ENCODE results near the gene CSNK2A1. TPM values are rescaled to one million over a fixed set of nuclear protein-coding genes. Genes with fewer than 3 reads are reported as not detected.
"Not testable (repeated sequence)": the region's sequence is repeated elsewhere in the genome, so short reads cannot be mapped to it uniquely, and the experiment has no call there.

Gene CSNK2A1
- total RNA-seq: 100 to 1,000 TPM in 1 of 2 donors, 10 to 100 TPM in 1; 86.4 to 110 TPM
- long read RNA-seq, full-length matches to known transcripts: 56 of 69 reads
- long read RNA-seq, partial matches to known transcripts: 4 of 69 reads
- long read RNA-seq, other reads (novel, unspliced or antisense): 9 of 69 reads

GRCh38 chr20:543369-544152 lies at the start of gene CSNK2A1:
CSNK2A1 (minus strand) TSS chr20:543790; CDS start chr20:508551, 35,239 bp downstream.
- intact Hi-C loops (cut with DNase I): no loop called here
- ATAC-seq (peak; percentile 99), DNase-seq (peak; percentile 95)

GRCh38 chr20:592506-592905 lies 48.9 kb upstream of the CSNK2A1 start:
- intact Hi-C loops (cut with DNase I): no loop called here
- DNase-seq: no peak
- ATAC-seq: no peak

- intact Hi-C loops (cut with DNase I): no loop called here
- ATAC-seq (no peak), DNase-seq (no peak)
These were observed 48.4 kb upstream of the CSNK2A1 start for GRCh38 chr20:591941-592340.

GRCh38 chr20:588932-589672 lies 45.5 kb upstream of the CSNK2A1 start:
- intact Hi-C loops (cut with DNase I): no loop called here
- no peak for ATAC-seq
- no peak for DNase-seq

GRCh38 chr20:588476-588875 lies 44.9 kb upstream of the CSNK2A1 start:
- no peak for ATAC-seq
- DNase-seq: no peak
- intact Hi-C loops (cut with DNase I): no loop called here

DNA sequence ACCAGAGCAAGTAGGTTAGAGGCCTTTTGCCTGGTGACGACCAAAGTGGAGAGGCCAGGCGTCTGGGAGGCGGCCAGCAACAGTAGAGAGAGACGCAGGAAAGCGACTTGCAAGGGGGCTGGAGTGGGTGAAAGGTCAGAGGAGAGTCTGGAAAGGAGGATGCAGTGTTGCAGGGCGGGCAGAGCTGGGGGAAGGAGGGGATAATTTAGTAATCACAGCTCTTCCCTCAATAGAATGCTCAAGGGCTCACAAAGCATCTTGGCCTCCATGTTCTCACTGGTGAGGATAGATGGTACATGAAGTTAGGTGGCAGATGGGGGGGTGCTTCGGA lies 41.3 kb upstream of the CSNK2A1 start:
- intact Hi-C loops (cut with DNase I): no loop called here
- DNase-seq (no peak), ATAC-seq (no peak)

GRCh38 chr20:584161-584970 lies 40.8 kb upstream of the CSNK2A1 start:
- DNase-seq: no peak
- no peak for ATAC-seq
- intact Hi-C loops (cut with DNase I): no loop called here

DNA sequence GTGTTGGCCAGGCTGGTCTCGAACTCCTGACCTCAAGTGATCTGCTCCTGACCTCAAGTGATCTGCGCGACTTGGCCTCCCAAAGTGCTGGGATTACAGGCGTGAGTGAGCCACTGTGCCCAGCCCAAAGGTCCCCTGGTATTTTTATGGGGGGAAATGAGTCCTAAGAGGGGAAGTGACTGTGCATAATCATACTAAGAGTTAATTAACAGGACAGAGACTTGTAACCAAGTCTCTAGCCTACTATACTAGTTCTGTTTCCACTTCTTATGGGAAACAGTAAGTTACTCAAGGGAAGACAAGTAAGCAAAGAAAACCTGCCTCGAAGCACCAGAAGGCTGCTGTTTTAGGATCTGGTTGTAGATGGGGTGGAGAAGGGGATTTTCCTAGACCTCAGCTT lies 38.6 kb upstream of the CSNK2A1 start:
- DNase-seq (no peak), ATAC-seq (no peak)
- intact Hi-C loops (cut with DNase I): no loop called here

DNA sequence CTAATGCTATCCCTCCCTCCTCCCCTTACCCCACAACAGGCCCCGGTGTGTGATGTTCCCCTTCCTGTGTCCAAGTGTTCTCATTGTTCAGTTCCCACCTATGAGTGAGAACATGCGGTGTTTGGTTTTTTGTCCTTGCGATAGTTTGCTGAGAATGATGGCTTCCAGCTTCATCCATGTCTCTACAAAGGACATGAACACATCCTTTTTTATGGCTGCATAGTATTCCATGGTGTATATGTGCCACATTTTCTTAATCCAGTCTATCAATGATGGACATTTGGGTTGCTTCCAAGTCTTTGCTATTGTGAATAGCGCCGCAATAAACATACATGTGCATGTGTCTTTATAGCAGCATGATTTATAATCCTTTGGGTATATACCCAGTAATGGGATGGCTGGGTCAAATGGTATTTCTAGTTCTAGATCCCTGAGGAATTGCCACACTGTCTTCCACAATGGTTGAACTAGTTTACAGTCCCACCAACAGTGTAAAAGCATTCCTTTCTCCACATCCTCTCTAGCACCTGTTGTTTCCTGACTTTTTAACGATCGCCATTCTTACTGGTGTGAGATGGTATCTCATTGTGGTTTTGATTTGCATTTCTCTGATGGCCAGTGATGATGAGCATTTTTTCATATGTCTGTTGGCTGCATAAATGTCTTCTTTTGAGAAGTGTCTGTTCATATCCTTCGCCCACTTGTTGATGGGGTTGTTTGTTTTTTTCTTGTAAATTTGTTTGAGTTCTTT lies 35.5 kb upstream of the CSNK2A1 start:
- intact Hi-C loops (cut with DNase I); ATAC-seq; DNase-seq: not testable (repeated sequence)

DNA sequence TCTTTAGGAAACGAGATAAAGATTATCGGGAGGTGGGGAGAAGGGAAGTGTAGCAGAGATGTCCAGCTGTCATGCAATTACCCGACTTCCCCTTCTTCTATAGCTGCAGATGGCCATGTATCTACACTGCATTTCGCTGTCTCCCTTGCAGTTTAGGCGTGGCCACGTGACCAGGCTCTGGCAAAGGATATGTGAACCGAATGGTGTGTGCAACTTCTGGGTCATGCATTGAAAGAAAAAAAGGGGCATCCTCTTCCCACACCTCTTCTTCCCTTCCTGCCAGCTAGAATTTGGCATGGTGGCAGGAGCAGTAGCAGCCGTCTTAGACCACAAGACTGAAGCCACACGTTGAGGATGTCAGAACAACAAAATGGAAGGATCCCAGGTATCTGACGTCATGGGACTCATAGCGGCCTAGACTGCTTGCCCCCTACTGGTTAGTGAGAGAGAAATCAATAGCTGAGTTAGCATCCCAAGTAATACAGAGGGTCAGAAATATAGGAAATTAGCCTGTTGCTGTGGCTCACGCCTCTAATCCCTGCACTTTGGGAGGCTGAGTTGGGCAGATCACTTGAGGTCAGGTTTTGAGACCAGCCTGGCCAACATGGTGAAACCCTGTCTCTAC lies 33.7 kb upstream of the CSNK2A1 start:
- intact Hi-C loops (cut with DNase I): no loop called here
- no peak for ATAC-seq
- DNase-seq: no peak

DNA sequence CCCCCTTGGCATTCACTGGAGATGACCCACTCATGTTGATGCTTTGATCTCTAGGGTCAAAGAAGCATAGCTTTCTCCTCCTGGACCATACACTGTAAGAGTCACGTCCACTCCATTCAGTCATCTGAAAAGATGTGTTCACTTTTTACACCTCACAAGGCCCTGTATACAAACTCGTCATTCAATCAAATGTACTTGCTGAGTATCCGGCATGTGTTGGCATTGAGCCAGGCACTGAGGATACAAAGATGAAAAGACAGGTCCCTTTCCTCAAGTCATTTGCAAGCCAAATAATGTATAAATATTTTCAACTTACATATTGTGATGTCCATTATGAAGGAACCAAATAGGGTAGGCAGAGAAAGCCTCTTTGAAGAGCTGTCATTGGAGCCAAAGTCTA lies 32.6 kb upstream of the CSNK2A1 start:
- intact Hi-C loops (cut with DNase I): no loop called here
- ATAC-seq: no peak
- DNase-seq: peak; percentile 33

GRCh38 chr20:575230-575629 lies 31.6 kb upstream of the CSNK2A1 start:
- intact Hi-C loops (cut with DNase I): no loop called here
- DNase-seq: no peak
- no peak for ATAC-seq

DNA sequence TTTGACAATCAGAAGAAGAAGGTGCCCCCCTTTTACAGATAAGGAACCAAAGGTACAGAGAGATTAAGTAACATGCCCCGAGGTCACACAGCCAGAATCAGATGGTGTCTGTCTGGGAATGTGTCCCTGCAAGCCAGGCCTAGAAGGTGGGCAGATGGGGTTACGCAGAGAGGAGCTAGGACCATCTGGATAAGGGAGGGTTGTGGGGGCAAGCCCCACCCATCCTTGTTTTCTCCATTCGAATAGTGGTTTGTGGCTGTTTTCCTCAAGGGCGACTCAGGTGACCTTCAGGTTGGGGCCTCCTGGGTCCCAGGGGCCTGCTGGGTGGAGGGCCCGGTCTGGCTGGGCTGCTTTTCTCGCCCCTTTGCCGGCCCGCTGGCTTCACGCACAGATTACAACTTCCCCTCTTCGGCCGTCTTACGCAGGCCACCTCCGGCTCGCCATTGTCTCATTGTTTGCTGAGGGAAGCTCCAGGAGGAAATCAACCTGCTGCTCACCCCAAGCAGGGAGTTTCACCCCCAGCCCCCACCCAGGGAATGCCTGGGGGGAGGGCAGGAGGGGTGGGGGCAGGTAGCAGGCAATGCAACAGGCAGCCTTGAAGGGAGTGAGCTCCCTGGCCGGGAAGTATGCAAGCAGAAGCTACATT lies 30.8 kb upstream of the CSNK2A1 start:
- peak; percentile 49 for DNase-seq
- peak; percentile 23 to 33 for ATAC-seq
- intact Hi-C loops (cut with DNase I): loop anchor here in 1 of 2 donors (5.0 kb wide), 1 partner anchor 33 kb away; no protein-coding TSS in a partner anchor

GRCh38 chr20:573414-574296 lies 30.1 kb upstream of the CSNK2A1 start:
- no peak for DNase-seq
- intact Hi-C loops (cut with DNase I): loop anchor here in 1 of 2 donors (5.0 kb wide), 1 partner anchor 34 kb away; no protein-coding TSS in a partner anchor
- no peak for ATAC-seq

- intact Hi-C loops (cut with DNase I): loop anchor here in 1 of 2 donors (5.0 kb wide), 1 partner anchor 35 kb away; no protein-coding TSS in a partner anchor
- ATAC-seq: no peak
- DNase-seq: no peak
These were observed 29.1 kb upstream of the CSNK2A1 start for GRCh38 chr20:572727-573126.

GRCh38 chr20:571754-572441 lies 28.3 kb upstream of the CSNK2A1 start:
- intact Hi-C loops (cut with DNase I): loop anchor here in 1 of 2 donors (5.0 kb wide), 1 partner anchor 35 kb away; no protein-coding TSS in a partner anchor
- ATAC-seq (peak; percentile 75 to 83), DNase-seq (peak; percentile 75)

Data from left cardiac atrium (tissue), 4 donors.